Stimulated activated naive CD8-positive, alpha-beta T cell treated with anti-CD3 and anti-CD28 coated beads, Interleukin-15, Interleukin-2, amounts not matched to agents 100 ng/mL and 50 ng/mL, for 24 hours (primary cell): ENCODE data around the gene CLDN19.
A peak's percentile ranks its signal among the peaks of the same experiment; 100 is the strongest.
"Not testable (repeated sequence)": the region's sequence is repeated elsewhere in the genome, so short reads cannot be mapped to it uniquely, and the experiment has no call there.

Experiments used
- H3K27ac Mint-ChIP-seq: one replicate; pipeline ENCODE4 v1.8.0; 2021; ENCODE audit warnings: mild to moderate bottlenecking, mixed read lengths
- H3K27me3 Mint-ChIP-seq: one replicate; pipeline ENCODE4 v1.8.0; 2021; ENCODE audit warnings: mixed read lengths
- H3K36me3 Mint-ChIP-seq: one replicate; pipeline ENCODE4 v1.8.0; 2021; ENCODE audit warnings: low read depth, mixed read lengths
- H3K4me1 Mint-ChIP-seq: one replicate; pipeline ENCODE4 v1.8.0; 2021; ENCODE audit warnings: low read depth, mixed read lengths
- H3K4me3 Mint-ChIP-seq: one replicate; pipeline ENCODE4 v1.8.0; 2021; ENCODE audit warnings: mild to moderate bottlenecking, mixed read lengths
- H3K9me3 Mint-ChIP-seq: one replicate; pipeline ENCODE4 v1.8.0; 2021; ENCODE audit warnings: mixed read lengths

The CLDN19 gene

DNA sequence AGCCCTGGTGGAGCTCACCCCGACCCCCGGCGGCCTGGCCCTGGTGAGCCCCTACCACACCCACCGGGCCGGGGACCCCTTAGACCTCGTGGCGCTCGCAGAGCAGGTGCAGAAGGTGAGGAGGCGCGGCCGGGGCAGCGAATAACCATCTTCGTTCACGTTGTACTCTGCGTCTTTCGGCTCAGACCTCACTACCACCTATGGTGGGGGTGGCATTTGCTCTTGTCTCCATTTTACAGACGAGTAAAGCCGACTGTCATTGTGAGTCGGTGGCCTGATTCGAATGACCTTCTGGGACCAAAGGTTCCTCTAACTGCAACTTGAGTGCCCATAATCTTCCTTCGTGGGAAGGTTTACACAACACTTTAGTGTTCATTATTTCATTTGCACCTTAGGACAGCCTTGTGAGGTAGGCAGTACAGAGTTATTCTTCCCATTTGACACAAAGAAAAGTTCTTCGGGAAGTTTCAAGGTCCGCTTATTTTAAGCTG lies 27.5 kb upstream of the CLDN19 start:
- H3K36me3 Mint-ChIP-seq, result peaks cover 19% of the 10 kb centered on the region
- H3K4me1 Mint-ChIP-seq, result peaks cover 40% of the 10 kb centered on the region
- H3K27me3 Mint-ChIP-seq, result no peaks in the 10 kb centered on the region
- no peaks in the 10 kb centered on the region for H3K9me3 Mint-ChIP-seq
- H3K27ac Mint-ChIP-seq, result peak overlapping the region; percentile 87
- H3K4me3 Mint-ChIP-seq, result no peak overlapping the region

GRCh38 chr1:42766741-42767509 lies 26.9 kb upstream of the CLDN19 start, which contains the start of the genes C1orf50 and P3H1:
Gene C1orf50 (plus strand): TSS chr1:42767249. CDS start chr1:42767312, 63 bp downstream.
Gene P3H1 (minus strand): TSS chr1:42767028. CDS start chr1:42766971, 57 bp downstream.
- peaks cover 21% of the 10 kb centered on the region for H3K36me3 Mint-ChIP-seq
- H3K4me3 Mint-ChIP-seq, result no peak within 1 kb of the TSS
- peaks cover 34% of the 10 kb centered on the region for H3K4me1 Mint-ChIP-seq
- H3K27ac Mint-ChIP-seq, result peak within 1 kb of the TSS; percentile 87
- no peaks in the 10 kb centered on the region for H3K9me3 Mint-ChIP-seq
- H3K27me3 Mint-ChIP-seq, result no peaks in the 10 kb centered on the region

DNA sequence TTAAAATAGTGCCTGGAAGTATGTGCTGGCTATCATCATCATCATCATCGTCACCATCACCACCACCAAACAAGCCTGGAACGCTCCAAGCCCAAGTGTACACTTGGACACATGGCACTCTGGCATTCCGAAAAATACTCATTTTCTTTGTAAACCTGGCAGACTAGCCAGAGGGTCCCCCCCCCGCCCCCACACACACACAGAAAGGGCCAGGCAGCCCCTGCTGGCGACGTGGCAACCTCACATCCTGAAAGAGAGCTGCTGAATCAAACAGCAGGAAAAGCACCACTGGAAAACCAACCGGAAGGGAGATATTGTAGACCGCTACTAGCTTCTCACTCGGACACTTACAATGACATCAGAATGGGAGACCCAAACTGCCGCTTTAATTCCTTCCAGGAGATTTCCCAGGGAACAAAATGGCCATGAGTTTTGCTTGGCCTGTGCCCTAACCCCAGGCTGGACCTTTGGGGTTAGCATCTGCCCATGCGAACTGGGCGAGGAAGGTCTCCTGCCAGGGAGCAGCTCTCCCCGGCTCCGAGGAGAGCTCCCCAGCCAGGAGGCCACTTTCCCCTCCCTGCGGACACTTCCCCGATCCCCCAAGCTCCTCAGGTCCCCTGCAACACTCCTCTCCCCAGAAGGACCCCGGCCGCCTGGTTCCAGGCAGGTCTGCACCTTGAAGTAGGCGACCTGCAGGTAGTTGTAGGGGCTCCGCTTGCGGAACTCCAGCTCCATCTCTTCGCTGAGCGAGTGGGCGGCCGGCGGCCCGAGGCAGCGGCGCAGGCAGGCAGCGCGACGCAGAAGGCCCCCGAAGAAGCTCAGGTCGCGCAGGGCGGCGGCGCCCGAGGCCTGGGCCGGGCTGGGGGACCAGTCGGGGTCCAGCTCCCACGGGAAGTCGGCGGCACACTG lies 26.1 kb upstream of the CLDN19 start:
- Mint-ChIP-seq H3K36me3 (peaks cover 26% of the 10 kb centered on the region), H3K27ac (no peak overlapping the region), H3K4me1 (peaks cover 32% of the 10 kb centered on the region), H3K9me3 (no peaks in the 10 kb centered on the region), H3K27me3 (no peaks in the 10 kb centered on the region), H3K4me3 (no peak overlapping the region)

- no peaks in the 10 kb centered on the region for H3K27me3 Mint-ChIP-seq
- peaks cover 27% of the 10 kb centered on the region for H3K4me1 Mint-ChIP-seq
- H3K4me3 Mint-ChIP-seq, result no peak overlapping the region
- H3K9me3 Mint-ChIP-seq, result no peaks in the 10 kb centered on the region
- H3K36me3 Mint-ChIP-seq, result peaks cover 19% of the 10 kb centered on the region
- no peak overlapping the region for H3K27ac Mint-ChIP-seq
These were observed 25.2 kb upstream of the CLDN19 start for GRCh38 chr1:42765269-42765668.

- Mint-ChIP-seq H3K27me3 (no peaks in the 10 kb centered on the region), H3K9me3 (no peaks in the 10 kb centered on the region), H3K4me1 (no peaks in the 10 kb centered on the region), H3K4me3 (no peak overlapping the region), H3K36me3 (peaks cover 27% of the 10 kb centered on the region), H3K27ac (no peak overlapping the region)
These were observed 22.2 kb upstream of the CLDN19 start for GRCh38 chr1:42762269-42762668.

GRCh38 chr1:42761567-42761966 lies 21.5 kb upstream of the CLDN19 start:
- Mint-ChIP-seq H3K4me1 (peaks cover 2% of the 10 kb centered on the region), H3K36me3 (peaks cover 34% of the 10 kb centered on the region), H3K9me3 (no peaks in the 10 kb centered on the region), H3K27ac (no peak overlapping the region), H3K4me3 (no peak overlapping the region), H3K27me3 (no peaks in the 10 kb centered on the region)

GRCh38 chr1:42759114-42759513 lies 19.1 kb upstream of the CLDN19 start:
- no peaks in the 10 kb centered on the region for H3K27me3 Mint-ChIP-seq
- H3K4me3 Mint-ChIP-seq, result no peak overlapping the region
- no peaks in the 10 kb centered on the region for H3K9me3 Mint-ChIP-seq
- peaks cover 2% of the 10 kb centered on the region for H3K4me1 Mint-ChIP-seq
- H3K27ac Mint-ChIP-seq, result no peak overlapping the region
- H3K36me3 Mint-ChIP-seq, result peaks cover 56% of the 10 kb centered on the region

GRCh38 chr1:42758641-42759040 lies 18.6 kb upstream of the CLDN19 start:
- Mint-ChIP-seq H3K4me3 (no peak overlapping the region), H3K36me3 (peaks cover 60% of the 10 kb centered on the region), H3K27me3 (no peaks in the 10 kb centered on the region), H3K27ac (no peak overlapping the region), H3K9me3 (no peaks in the 10 kb centered on the region), H3K4me1 (peaks cover 2% of the 10 kb centered on the region)

- Mint-ChIP-seq H3K36me3 (peaks cover 65% of the 10 kb centered on the region), H3K9me3 (no peaks in the 10 kb centered on the region), H3K4me3 (no peak overlapping the region), H3K4me1 (peaks cover 2% of the 10 kb centered on the region), H3K27me3 (no peaks in the 10 kb centered on the region), H3K27ac (no peak overlapping the region)
These were observed 17.8 kb upstream of the CLDN19 start for GRCh38 chr1:42757892-42758275.

GRCh38 chr1:42756956-42757891 lies 17.2 kb upstream of the CLDN19 start:
- Mint-ChIP-seq H3K4me3 (no peak overlapping the region), H3K4me1 (peaks cover 2% of the 10 kb centered on the region), H3K27me3 (no peaks in the 10 kb centered on the region), H3K36me3 (peaks cover 68% of the 10 kb centered on the region), H3K27ac (no peak overlapping the region), H3K9me3 (no peaks in the 10 kb centered on the region)

DNA sequence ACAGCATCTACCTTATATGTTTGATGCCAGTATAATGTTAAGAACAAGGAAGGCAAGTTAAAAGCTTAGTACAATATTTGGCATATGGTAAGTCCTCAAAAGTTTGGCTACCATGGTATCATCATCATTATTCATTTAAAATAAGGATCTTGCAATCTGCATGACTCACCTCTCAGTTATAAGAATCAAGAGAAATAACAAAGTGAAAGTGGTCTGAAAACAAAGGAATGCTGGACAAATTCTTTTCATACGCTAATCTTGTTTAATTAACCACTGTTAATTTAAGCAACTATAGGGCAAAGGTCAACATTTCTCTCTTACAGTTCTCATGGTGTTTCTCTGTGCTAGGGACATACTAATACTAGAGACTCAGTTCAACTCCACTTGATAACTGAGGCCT lies 13.0 kb upstream of the CLDN19 start:
- Mint-ChIP-seq H3K4me3 (no peak overlapping the region), H3K27ac (no peak overlapping the region), H3K9me3 (peaks cover 5% of the 10 kb centered on the region), H3K36me3 (peaks cover 81% of the 10 kb centered on the region), H3K27me3 (no peaks in the 10 kb centered on the region), H3K4me1 (peaks cover 2% of the 10 kb centered on the region)

- peaks cover 76% of the 10 kb centered on the region for H3K36me3 Mint-ChIP-seq
- peaks cover 2% of the 10 kb centered on the region for H3K4me1 Mint-ChIP-seq
These were observed 12.2 kb upstream of the CLDN19 start for GRCh38 chr1:42752284-42752683.

DNA sequence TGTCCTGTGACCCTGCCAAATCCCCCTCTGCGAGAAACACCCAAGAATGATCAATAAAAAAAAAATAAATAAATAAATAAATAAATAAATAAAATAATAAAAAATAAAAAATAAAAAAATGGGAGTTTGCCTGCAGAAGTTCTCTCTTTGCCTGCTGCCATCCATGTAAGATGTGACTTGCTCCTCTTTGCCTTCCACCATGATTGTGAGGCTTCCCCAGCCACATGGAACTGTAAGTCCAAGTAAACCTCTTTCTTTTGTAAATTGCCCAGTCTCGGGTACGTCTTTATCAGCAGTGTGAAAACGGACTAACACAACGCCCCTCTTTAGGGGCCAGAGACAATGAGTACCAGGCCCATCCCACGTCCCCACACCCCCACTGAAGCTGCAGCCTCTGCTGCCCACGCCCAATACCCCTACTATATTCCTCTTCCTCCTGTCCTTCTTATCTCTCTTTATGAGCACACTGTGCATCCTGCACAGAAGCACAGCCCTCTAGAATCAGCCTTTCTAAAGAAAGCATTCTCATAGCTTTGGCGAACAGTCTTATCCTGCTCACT lies 11.6 kb upstream of the CLDN19 start:
- H3K36me3 Mint-ChIP-seq, result peaks cover 69% of the 10 kb centered on the region
- H3K9me3 Mint-ChIP-seq, H3K27ac Mint-ChIP-seq, H3K4me1 Mint-ChIP-seq, H3K4me3 Mint-ChIP-seq, H3K27me3 Mint-ChIP-seq: not testable (repeated sequence)

More at GRCh38 chr1:42752284-42752683, 12.2 kb upstream of the CLDN19 start:
- no peak overlapping the region for H3K4me3 Mint-ChIP-seq
- H3K27me3 Mint-ChIP-seq, result no peaks in the 10 kb centered on the region
- no peak overlapping the region for H3K27ac Mint-ChIP-seq
- H3K9me3 Mint-ChIP-seq, result peaks cover 5% of the 10 kb centered on the region

- Mint-ChIP-seq H3K27me3 (no peaks in the 10 kb centered on the region), H3K9me3 (peaks cover 5% of the 10 kb centered on the region), H3K4me1 (no peaks in the 10 kb centered on the region), H3K36me3 (peaks cover 54% of the 10 kb centered on the region), H3K4me3 (no peak overlapping the region), H3K27ac (no peak overlapping the region)
These were observed 10.0 kb upstream of the CLDN19 start for GRCh38 chr1:42750041-42750440.
